ENCODE data around the gene RPS6KA2. TPM values are rescaled to one million over a fixed set of nuclear protein-coding genes. Genes with fewer than 3 reads are reported as not detected.

The RPS6KA2 gene
- total RNA-seq, 4 donors from 2014 or later: 64.9 to 101 (median 81.6) TPM

GRCh38 chr6:166563200-166563599 lies 63.9 kb downstream of the RPS6KA2 start:
- H3K27me3 ChIP-seq: no peaks in the 10 kb centered on the region
- H3K36me3 ChIP-seq: no peaks in the 10 kb centered on the region
- 82 to 86% methylated on average over 16 of the region's 16 CpGs for WGBS, 2 donors
- no peak for TF ChIP-seq CTCF (IDR thresholded peaks at IDR 0.05)
- TF ChIP-seq POLR2A (IDR thresholded peaks at IDR 0.05): no peak
- intact Hi-C loops (cut with DNase I): no loop called here
- H3K4me1 ChIP-seq: no peaks in the 10 kb centered on the region
- no peak for DNase-seq
- no peak overlapping the region for H3K4me3 ChIP-seq (replicated peaks in 1 of 3)
- H3K27ac ChIP-seq: no peak overlapping the region
- no peaks in the 10 kb centered on the region for H3K9me3 ChIP-seq

DNA sequence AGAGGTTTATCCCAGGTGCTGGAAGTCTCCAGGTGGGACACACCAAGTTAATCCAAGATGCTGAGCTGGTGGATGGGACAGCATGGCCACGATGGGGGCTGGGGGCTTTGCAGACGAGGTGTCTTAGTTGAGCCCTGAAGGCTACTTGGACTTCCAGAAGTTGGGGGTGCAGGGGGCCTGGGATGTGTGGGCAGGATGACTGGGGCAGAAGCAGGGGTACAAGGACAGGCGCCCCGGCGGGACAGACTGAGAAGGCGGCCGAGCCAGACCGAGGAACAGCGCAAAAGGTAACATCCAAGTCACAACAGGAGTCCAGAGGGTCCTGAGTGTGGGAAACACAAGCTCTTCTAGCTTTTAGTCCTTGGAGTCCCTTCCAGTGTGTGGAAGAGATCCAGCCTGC lies 64.3 kb downstream of the RPS6KA2 start:
- TF ChIP-seq CTCF (IDR thresholded peaks at IDR 0.05) (no peak), POLR2A (IDR thresholded peaks at IDR 0.05) (no peak)
- intact Hi-C loops (cut with DNase I): no loop called here
- H3K36me3 ChIP-seq: no peaks in the 10 kb centered on the region
- 97 to 98% methylated on average over 9 of the region's 9 CpGs for WGBS, 2 donors
- H3K9me3 ChIP-seq: no peaks in the 10 kb centered on the region
- no peak overlapping the region for H3K4me3 ChIP-seq (replicated peaks in 1 of 3)
- H3K27ac ChIP-seq: no peak overlapping the region
- H3K27me3 ChIP-seq: no peaks in the 10 kb centered on the region
- peaks cover 2 to 4% of the 10 kb centered on the region in 2 donors for H3K4me1 ChIP-seq
- DNase-seq: no peak

GRCh38 chr6:166561771-166562359 lies 65.2 kb downstream of the RPS6KA2 start:
- peaks cover 9 to 13% of the 10 kb centered on the region in 2 donors for H3K4me1 ChIP-seq
- intact Hi-C loops (cut with DNase I): no loop called here
- no peaks in the 10 kb centered on the region for H3K9me3 ChIP-seq
- H3K27me3 ChIP-seq: no peaks in the 10 kb centered on the region
- H3K27ac ChIP-seq: no peak overlapping the region
- no peaks in the 10 kb centered on the region for H3K36me3 ChIP-seq
- WGBS, 2 donors: 81 to 89% methylated on average over 10 of the region's 10 CpGs
- no peak overlapping the region for H3K4me3 ChIP-seq (replicated peaks in 1 of 3)
- TF ChIP-seq POLR2A (IDR thresholded peaks at IDR 0.05) (no peak), CTCF (IDR thresholded peaks at IDR 0.05) (no peak)
- no peak for DNase-seq

- WGBS, 2 donors: 96 to 99% methylated on average over 3 of the region's 3 CpGs
- Histone ChIP-seq H3K4me1 (peaks cover 24 to 26% of the 10 kb centered on the region in 2 donors), H3K27ac (no peak overlapping the region), H3K27me3 (no peaks in the 10 kb centered on the region), H3K4me3 (replicated peaks in 1 of 3) (no peak overlapping the region), H3K36me3 (no peaks in the 10 kb centered on the region), H3K9me3 (no peaks in the 10 kb centered on the region)
- TF ChIP-seq CTCF (IDR thresholded peaks at IDR 0.05) (no peak), POLR2A (IDR thresholded peaks at IDR 0.05) (no peak)
- DNase-seq: no peak
- intact Hi-C loops (cut with DNase I): no loop called here
Measured at GRCh38 chr6:166560222-166560621, 66.8 kb downstream of the RPS6KA2 start.

GRCh38 chr6:166559662-166560061 lies 67.4 kb downstream of the RPS6KA2 start:
- 83 to 97% methylated on average over 1 of the region's 1 CpG for WGBS, 2 donors
- no peak for TF ChIP-seq CTCF (IDR thresholded peaks at IDR 0.05)
- no peak for TF ChIP-seq POLR2A (IDR thresholded peaks at IDR 0.05)
- H3K4me3 ChIP-seq (replicated peaks in 1 of 3): no peak overlapping the region
- no peak for DNase-seq
- H3K27ac ChIP-seq: no peak overlapping the region
- H3K4me1 ChIP-seq: peaks cover 28 to 32% of the 10 kb centered on the region in 2 donors
- H3K27me3 ChIP-seq: no peaks in the 10 kb centered on the region
- no peaks in the 10 kb centered on the region for H3K36me3 ChIP-seq
- no peaks in the 10 kb centered on the region for H3K9me3 ChIP-seq
- intact Hi-C loops (cut with DNase I): no loop called here
